Neural cell (in vitro differentiated cells): Measurements from ENCODE around the gene NAT9. TPM values are rescaled to one million over a fixed set of nuclear protein-coding genes. Genes with fewer than 3 reads are reported as not detected.

Experiments
- H2AFZ ChIP-seq: fragments of 200-600, 300-800 bp; sonication (generic), shearing (Covaris generic); 2 replicates; pipeline ENCODE4 v1.6.0; 2014; ENCODE audit warnings: low read depth, mild to moderate bottlenecking, antibody characterized with exemption, low read length, moderate library complexity
- H3F3A ChIP-seq: fragments of 200-600 bp; shearing (Covaris generic); 2 replicates; pipeline ENCODE4 v1.6.1; 2016; ENCODE audit warnings: mild to moderate bottlenecking, moderate library complexity, mixed read lengths, antibody characterized with exemption, low read length; ENCODE audit not compliant: insufficient read depth, poor library complexity, severe bottlenecking
- H3K27ac ChIP-seq: fragments of 200-600, 300-800 bp; sonication (generic), shearing (Covaris generic); 2 replicates; pipeline ENCODE4 v1.5.1; 2014; ENCODE audit warnings: mild to moderate bottlenecking, low read length, moderate library complexity
- H3K27me3 ChIP-seq: fragments of 300-800, 200-600 bp; sonication (generic), shearing (Covaris generic); 2 replicates; pipeline ENCODE4 v1.6.0; 2014; ENCODE audit warnings: mild to moderate bottlenecking, low read depth, low read length, moderate library complexity; ENCODE audit not compliant: insufficient read depth
- H3K36me3 ChIP-seq: fragments of 300-800, 200-600 bp; sonication (generic), shearing (Covaris generic); 2 replicates; pipeline ENCODE4 v1.5.1; 2014; ENCODE audit warnings: mild to moderate bottlenecking, antibody characterized with exemption, low read length, moderate library complexity; ENCODE audit not compliant: insufficient read depth
- H3K4me2 ChIP-seq: fragments of 300-800, 200-600 bp; sonication (generic), shearing (Covaris generic); 2 replicates; pipeline ENCODE4 v1.6.0; 2014; ENCODE audit warnings: mild to moderate bottlenecking, low read length
- H3K4me3 ChIP-seq: fragments of 300-800, 200-600 bp; sonication (generic), shearing (Covaris generic); 2 replicates; pipeline ENCODE4 v1.5.1; 2014; ENCODE audit warnings: mild to moderate bottlenecking, low read length, moderate library complexity
- H3K79me2 ChIP-seq: fragments of 200-600 bp; shearing (Covaris generic); replicated peaks from 2 replicates; pipeline ENCODE4 v1.6.0; 2014; ENCODE audit warnings: mild to moderate bottlenecking, low read length, moderate library complexity; ENCODE audit not compliant: insufficient read depth
- H3K9ac ChIP-seq: fragments of 300-800, 200-600 bp; sonication (generic), shearing (Covaris generic); 2 replicates; pipeline ENCODE4 v1.6.1; 2016; ENCODE audit warnings: mild to moderate bottlenecking, low read length, mixed read lengths
- H3K9me2 ChIP-seq: fragments of 200-600 bp; shearing (Covaris generic); 2 replicates; pipeline ENCODE4 v1.6.1; 2016; ENCODE audit warnings: mild to moderate bottlenecking, low read length, mixed read lengths; ENCODE audit not compliant: insufficient read depth
- H3K9me3 ChIP-seq: fragments of 200-600, 300-800 bp; sonication (generic), shearing (Covaris generic); 2 replicates; pipeline ENCODE4 v1.6.1; 2016; ENCODE audit warnings: mild to moderate bottlenecking, mixed run types, low read length, moderate library complexity, mixed read lengths
- H4K20me1 ChIP-seq: fragments of 200-600 bp; shearing (Covaris generic); 2 replicates; pipeline ENCODE4 v1.6.1; 2016; ENCODE audit warnings: mild to moderate bottlenecking, mixed run types; ENCODE audit not compliant: insufficient read depth
- EP300 ChIP-seq: fragments of 450-650 bp; conservative IDR thresholded peaks from 2 replicates; pipeline ENCODE4 v1.6.1; 2014; ENCODE audit warnings: antibody characterized with exemption, mild to moderate bottlenecking, moderate library complexity; ENCODE audit not compliant: poor library complexity, severe bottlenecking
- EZH2 ChIP-seq: fragments of 200-600, 300-800 bp; shearing (Covaris generic), sonication (generic); IDR thresholded peaks from 2 replicates; pipeline ENCODE4 v1.6.1; 2014; ENCODE audit warnings: antibody characterized with exemption, low read length, borderline replicate concordance, mild to moderate bottlenecking; ENCODE audit not compliant: insufficient read depth, poor library complexity, severe bottlenecking
- MXI1 ChIP-seq: fragments of 450-650 bp; conservative IDR thresholded peaks from 2 replicates; pipeline ENCODE4 v1.6.1; 2014; ENCODE audit warnings: antibody characterized with exemption, mild to moderate bottlenecking; ENCODE audit not compliant: poor library complexity, severe bottlenecking
- POLR2AphosphoS5 ChIP-seq: IDR thresholded peaks from 2 replicates; pipeline ENCODE4 v1.6.1; 2012
- RAD21 ChIP-seq: fragments of 450-650 bp; conservative IDR thresholded peaks from 2 replicates; pipeline ENCODE4 v1.6.1; 2014; ENCODE audit warnings: antibody characterized with exemption, mild to moderate bottlenecking, moderate library complexity
- SMC3 ChIP-seq: fragments of 450-650 bp; conservative IDR thresholded peaks from 2 replicates; pipeline ENCODE4 v1.6.1; 2014; ENCODE audit warnings: antibody characterized with exemption, mild to moderate bottlenecking, moderate library complexity; ENCODE audit not compliant: poor library complexity
- TAF1 ChIP-seq: IDR thresholded peaks from 2 replicates; pipeline ENCODE4 v1.6.1; 2012; ENCODE audit warnings: low read depth
- polyA plus RNA-seq: library from polyadenylated mRNA; depleted of rRNA; stranded (reverse); fragments of >200 nt; gene quantifications from 2 replicates; pipeline ENCODE4 v1.2.3, GENCODE V29; 2014
- TF ChIP-seq, protein P1 (sequence below): IDR thresholded peaks from 2 replicates; pipeline ENCODE4 v1.6.1; 2012; ENCODE audit warnings: borderline replicate concordance
- TF ChIP-seq, protein P2 (sequence below): fragments of 450-650 bp; IDR thresholded peaks from 2 replicates; pipeline ENCODE4 v1.5.1; 2014; ENCODE audit warnings: antibody characterized with exemption, mild to moderate bottlenecking, moderate library complexity; ENCODE audit not compliant: poor library complexity, severe bottlenecking

NAT9 gene
- polyA plus RNA-seq, 1 donor from 2014 or later, result 243 TPM

DNA sequence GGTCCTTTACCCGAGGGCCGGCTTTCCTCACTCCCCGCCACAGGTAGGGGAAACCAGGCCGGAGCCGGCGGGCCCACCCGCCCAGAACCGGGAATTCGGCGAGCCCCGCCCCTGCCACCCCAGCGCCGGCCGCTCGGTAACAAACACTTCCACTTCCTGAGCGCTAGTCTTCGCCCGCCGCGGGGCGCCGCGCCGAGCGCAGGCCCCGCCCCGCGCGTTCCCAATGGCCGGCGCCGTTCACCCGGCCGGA, 27.9 kb downstream of the NAT9 start:
- Histone ChIP-seq H3K4me3 (peak overlapping the region; percentile 68), H3F3A (no peaks in the 10 kb centered on the region), H3K79me2 (no peaks in the 10 kb centered on the region), H3K9ac (no peak overlapping the region), H3K9me3 (no peaks in the 10 kb centered on the region), H3K4me2 (no peak overlapping the region), H3K36me3 (no peaks in the 10 kb centered on the region), H4K20me1 (no peaks in the 10 kb centered on the region), H3K9me2 (no peaks in the 10 kb centered on the region), H2AFZ (no peak overlapping the region), H3K27ac (no peak overlapping the region), H3K27me3 (peaks cover 25% of the 10 kb centered on the region)
- TF ChIP-seq, protein P1, sequence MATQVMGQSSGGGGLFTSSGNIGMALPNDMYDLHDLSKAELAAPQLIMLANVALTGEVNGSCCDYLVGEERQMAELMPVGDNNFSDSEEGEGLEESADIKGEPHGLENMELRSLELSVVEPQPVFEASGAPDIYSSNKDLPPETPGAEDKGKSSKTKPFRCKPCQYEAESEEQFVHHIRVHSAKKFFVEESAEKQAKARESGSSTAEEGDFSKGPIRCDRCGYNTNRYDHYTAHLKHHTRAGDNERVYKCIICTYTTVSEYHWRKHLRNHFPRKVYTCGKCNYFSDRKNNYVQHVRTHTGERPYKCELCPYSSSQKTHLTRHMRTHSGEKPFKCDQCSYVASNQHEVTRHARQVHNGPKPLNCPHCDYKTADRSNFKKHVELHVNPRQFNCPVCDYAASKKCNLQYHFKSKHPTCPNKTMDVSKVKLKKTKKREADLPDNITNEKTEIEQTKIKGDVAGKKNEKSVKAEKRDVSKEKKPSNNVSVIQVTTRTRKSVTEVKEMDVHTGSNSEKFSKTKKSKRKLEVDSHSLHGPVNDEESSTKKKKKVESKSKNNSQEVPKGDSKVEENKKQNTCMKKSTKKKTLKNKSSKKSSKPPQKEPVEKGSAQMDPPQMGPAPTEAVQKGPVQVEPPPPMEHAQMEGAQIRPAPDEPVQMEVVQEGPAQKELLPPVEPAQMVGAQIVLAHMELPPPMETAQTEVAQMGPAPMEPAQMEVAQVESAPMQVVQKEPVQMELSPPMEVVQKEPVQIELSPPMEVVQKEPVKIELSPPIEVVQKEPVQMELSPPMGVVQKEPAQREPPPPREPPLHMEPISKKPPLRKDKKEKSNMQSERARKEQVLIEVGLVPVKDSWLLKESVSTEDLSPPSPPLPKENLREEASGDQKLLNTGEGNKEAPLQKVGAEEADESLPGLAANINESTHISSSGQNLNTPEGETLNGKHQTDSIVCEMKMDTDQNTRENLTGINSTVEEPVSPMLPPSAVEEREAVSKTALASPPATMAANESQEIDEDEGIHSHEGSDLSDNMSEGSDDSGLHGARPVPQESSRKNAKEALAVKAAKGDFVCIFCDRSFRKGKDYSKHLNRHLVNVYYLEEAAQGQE, result no peak
- peak; percentile 1 for TF ChIP-seq EZH2

DNA sequence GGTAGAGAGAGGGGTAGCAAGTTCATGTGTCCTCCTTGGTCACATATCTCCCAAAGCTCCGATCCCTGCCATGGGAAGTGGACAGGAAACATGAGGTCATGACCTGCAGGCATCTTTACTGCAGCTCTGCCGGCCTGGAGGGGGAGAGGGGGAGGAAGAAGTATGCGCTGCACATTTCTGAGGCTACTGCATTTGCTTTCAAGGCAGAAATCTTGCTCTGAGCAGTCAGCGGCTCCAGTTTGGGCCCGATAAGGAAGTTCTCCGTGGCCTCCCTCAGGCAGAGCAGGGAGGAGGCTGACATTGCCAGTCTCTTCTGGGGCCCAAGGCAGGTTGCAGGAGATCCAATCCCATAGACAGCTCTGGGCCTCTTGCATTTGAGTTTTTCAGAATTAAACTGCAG, 29.2 kb downstream of the NAT9 start:
- Histone ChIP-seq H3K36me3 (no peaks in the 10 kb centered on the region), H4K20me1 (no peaks in the 10 kb centered on the region), H3K9me2 (no peaks in the 10 kb centered on the region), H3K4me3 (no peak overlapping the region), H3K4me2 (no peak overlapping the region), H3K27me3 (peaks cover 25% of the 10 kb centered on the region), H3K9me3 (no peaks in the 10 kb centered on the region), H3K9ac (no peak overlapping the region), H3K79me2 (no peaks in the 10 kb centered on the region), H2AFZ (no peak overlapping the region), H3K27ac (no peak overlapping the region), H3F3A (no peaks in the 10 kb centered on the region)
- TF ChIP-seq TAF1 (no peak), POLR2AphosphoS5 (no peak), RAD21 (no peak), SMC3 (no peak), MXI1 (no peak), EP300 (no peak), EZH2 (no peak)
- TF ChIP-seq, protein P1, result no peak
- TF ChIP-seq, protein P2, sequence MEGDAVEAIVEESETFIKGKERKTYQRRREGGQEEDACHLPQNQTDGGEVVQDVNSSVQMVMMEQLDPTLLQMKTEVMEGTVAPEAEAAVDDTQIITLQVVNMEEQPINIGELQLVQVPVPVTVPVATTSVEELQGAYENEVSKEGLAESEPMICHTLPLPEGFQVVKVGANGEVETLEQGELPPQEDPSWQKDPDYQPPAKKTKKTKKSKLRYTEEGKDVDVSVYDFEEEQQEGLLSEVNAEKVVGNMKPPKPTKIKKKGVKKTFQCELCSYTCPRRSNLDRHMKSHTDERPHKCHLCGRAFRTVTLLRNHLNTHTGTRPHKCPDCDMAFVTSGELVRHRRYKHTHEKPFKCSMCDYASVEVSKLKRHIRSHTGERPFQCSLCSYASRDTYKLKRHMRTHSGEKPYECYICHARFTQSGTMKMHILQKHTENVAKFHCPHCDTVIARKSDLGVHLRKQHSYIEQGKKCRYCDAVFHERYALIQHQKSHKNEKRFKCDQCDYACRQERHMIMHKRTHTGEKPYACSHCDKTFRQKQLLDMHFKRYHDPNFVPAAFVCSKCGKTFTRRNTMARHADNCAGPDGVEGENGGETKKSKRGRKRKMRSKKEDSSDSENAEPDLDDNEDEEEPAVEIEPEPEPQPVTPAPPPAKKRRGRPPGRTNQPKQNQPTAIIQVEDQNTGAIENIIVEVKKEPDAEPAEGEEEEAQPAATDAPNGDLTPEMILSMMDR, result no peak
